IMR-90 (cell line): ENCODE results near the gene METTL22.

ENCODE experiments used
- MAZ ChIP-seq: IDR thresholded peaks from 2 replicates; pipeline ENCODE4 v1.6.1; 2012; ENCODE audit warnings: low read depth, mild to moderate bottlenecking, low read length, improper control_type of control experiment, moderate library complexity, borderline replicate concordance
- POLR2A ChIP-seq: IDR thresholded peaks from 2 replicates; pipeline ENCODE4 v1.6.1; 2012; ENCODE audit warnings: mild to moderate bottlenecking, low read depth, low read length
- SMC3 ChIP-seq: fragments of 150-350 bp; IDR thresholded peaks from 2 replicates; pipeline ENCODE4 v1.6.1; 2016; ENCODE audit warnings: low read depth, mild to moderate bottlenecking, antibody characterized with exemption, low read length, moderate library complexity

- TF ChIP-seq POLR2A (no peak), MAZ (no peak), SMC3 (no peak)
Observed at GRCh38 chr16:8620535-8620934, 963 bp upstream of the METTL22 start.
